Measurements from ENCODE around the gene TRPV4.

Gene TRPV4

DNA sequence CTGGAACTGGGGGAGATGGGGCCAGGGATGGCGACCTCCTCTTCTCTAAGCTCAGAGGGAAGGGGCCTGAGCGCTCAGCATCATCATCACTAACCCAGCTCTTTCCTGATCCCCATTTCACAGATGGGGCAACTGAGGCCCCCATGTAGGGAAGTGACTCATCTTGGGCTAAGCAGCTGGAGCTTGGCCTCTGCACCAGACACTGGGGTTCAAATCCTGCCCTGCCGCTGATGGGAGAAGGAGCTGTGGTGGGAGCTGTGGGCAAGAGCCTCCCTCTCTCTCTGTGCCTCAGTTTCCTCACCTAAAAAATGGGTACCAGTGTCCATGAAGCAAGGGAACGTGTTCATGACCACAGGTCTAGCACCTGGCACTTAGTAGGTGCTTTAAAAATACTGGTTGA is 2.6 kb upstream of the TRPV4 start:
- FAIRE-seq: no peak
- DNase-seq (ENCODE audit: insufficient read length): no peak

DNA sequence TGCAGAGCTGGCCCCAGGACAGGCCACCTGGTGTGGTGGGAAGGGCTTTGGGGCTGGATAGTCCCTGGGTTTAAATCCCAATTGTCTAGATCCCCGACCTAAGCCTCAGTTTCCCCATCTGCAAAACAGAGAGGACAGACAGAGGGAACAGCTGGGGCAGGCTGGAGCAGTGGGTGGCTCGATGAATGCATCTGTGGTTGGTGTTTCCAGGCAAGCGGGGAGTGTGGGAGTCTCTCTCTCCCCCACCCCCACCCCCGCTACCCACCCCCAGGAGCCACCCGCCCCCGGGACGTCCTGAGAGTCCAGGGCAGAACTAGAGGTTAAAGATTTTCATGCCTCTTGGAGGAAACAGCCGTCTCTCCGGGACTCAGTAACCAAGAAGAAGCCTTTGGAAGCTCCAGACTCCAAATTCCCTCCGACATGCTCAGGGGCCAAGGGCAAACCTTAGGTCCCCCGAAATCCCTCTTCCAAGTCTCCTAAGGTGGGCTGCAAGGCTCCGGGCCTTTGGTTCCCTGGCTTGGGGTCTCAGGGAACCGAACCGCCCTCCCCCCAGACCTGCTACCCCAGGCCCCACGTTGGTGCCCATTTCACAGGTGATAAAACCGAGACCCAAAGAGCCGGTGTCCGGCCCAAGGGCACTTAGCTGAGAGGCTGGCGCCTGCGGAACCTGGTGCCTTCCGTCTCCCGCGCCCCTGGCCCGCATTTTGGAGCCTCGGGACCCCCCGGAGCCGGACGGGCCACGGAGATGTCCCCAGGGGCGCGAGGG is 474 bp downstream of the TRPV4 start:
- no peak for FAIRE-seq
- TF ChIP-seq POLR2AphosphoS5 (IDR thresholded peaks at IDR 0.05; ENCODE audit: low read depth, low read length): no peak
- TF ChIP-seq TAF1 (IDR thresholded peaks at IDR 0.05; ENCODE audit: borderline replicate concordance, low read depth, low read length): no peak
- no peak for TF ChIP-seq POLR2A (IDR thresholded peaks at IDR 0.05; ENCODE audit: low read depth, low read length)
- no peak for DNase-seq (ENCODE audit: insufficient read length)

More for the DNA sequence above, 2.6 kb upstream of the TRPV4 start:
- no peak for TF ChIP-seq TAF1 (IDR thresholded peaks at IDR 0.05; ENCODE audit: borderline replicate concordance, low read depth, low read length)
- TF ChIP-seq POLR2A (IDR thresholded peaks at IDR 0.05; ENCODE audit: low read depth, low read length): no peak
- no peak for TF ChIP-seq POLR2AphosphoS5 (IDR thresholded peaks at IDR 0.05; ENCODE audit: low read depth, low read length)

DNA sequence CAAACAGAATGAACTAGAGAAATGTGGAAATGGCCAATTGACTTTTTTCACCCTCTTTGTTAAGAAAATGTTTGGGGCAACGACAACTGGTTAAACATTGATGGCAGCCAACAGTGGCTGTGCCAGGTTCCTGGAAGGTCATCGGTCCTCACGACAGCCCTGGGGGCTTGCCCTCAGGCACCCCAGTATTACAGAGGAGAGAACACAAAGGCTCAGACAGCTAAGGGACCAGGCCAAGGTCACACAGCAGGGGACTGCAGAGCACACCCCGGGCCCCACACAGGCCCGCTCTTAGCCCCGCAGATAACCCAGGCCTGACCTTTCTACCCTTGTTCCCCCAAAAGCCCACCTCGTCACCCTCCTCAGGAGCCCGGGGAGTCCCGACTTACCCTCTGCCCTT is 1.3 kb downstream of the TRPV4 start:
- FAIRE-seq (no peak), DNase-seq (ENCODE audit: insufficient read length) (no peak)
- TF ChIP-seq POLR2A (IDR thresholded peaks at IDR 0.05; ENCODE audit: low read depth, low read length) (no peak), TAF1 (IDR thresholded peaks at IDR 0.05; ENCODE audit: borderline replicate concordance, low read depth, low read length) (no peak), POLR2AphosphoS5 (IDR thresholded peaks at IDR 0.05; ENCODE audit: low read depth, low read length) (no peak)

DNA sequence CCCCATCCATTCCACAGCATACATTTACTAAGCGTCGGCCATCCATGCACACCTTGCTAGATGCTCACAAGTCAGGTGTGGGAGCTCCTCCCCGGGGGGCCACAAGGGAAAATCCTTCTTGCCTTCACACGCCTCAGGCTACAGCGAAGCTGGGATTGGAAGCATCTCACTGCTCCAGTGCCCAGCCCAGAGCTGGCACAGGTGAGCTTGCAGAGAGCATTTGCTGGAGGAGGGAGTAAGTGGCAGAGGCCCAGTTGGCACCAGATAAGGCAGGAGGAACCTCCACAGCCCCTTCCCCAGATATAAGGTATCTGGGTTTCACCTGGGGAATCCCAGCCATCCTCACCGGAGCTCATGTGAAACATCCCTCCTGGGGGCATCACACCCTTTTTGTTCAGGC is 1.8 kb downstream of the TRPV4 start:
- no peak for DNase-seq (ENCODE audit: insufficient read length)
- no peak for FAIRE-seq

DNA sequence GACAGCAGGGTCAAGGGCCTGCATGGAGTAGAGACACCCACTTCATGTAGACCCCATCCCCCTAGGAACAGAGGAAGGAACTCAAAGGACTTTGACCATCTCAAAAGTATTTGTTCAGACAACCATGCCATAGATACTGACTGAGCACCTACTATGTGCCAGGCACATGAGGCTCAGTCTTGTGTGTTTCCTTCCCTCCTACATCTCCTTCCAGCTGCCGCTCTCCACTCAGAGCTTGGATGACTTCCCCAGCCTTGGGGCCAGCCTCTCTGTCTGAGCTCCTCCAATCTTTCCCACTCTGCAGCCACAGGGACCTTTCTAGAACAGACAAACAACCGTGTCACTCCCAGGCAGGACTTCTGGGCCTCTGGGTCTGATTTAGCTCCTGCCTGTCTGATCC is 2.5 kb downstream of the TRPV4 start:
- DNase-seq (ENCODE audit: insufficient read length) (no peak), FAIRE-seq (no peak)
- TF ChIP-seq TAF1 (IDR thresholded peaks at IDR 0.05; ENCODE audit: borderline replicate concordance, low read depth, low read length) (no peak), POLR2A (IDR thresholded peaks at IDR 0.05; ENCODE audit: low read depth, low read length) (no peak), POLR2AphosphoS5 (IDR thresholded peaks at IDR 0.05; ENCODE audit: low read depth, low read length) (no peak)

More for the DNA sequence above, 1.8 kb downstream of the TRPV4 start:
- TF ChIP-seq POLR2A (IDR thresholded peaks at IDR 0.05; ENCODE audit: low read depth, low read length) (no peak), TAF1 (IDR thresholded peaks at IDR 0.05; ENCODE audit: borderline replicate concordance, low read depth, low read length) (no peak), POLR2AphosphoS5 (IDR thresholded peaks at IDR 0.05; ENCODE audit: low read depth, low read length) (no peak)

DNA sequence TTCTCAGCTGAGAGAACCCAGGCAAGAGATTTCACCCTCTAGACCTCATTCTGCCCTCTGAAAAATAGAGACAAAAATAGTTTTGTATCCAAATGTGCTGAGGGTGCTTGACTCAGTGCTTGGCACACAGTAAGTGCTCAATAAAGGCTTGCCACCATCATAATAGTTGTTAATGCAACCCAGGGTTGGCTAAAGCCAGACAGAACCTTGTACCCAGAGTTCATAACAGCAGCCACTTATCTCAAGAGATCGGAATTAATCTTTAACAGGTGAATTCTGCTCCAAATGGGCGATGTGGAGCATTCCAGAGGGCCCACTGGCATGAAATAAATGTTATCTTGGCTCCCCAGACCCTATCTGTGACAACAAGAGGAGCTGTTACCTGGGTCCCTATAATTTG is 2.9 kb downstream of the TRPV4 start:
- no peak for TF ChIP-seq POLR2A (IDR thresholded peaks at IDR 0.05; ENCODE audit: low read depth, low read length)
- no peak for FAIRE-seq
- no peak for DNase-seq (ENCODE audit: insufficient read length)

DNA sequence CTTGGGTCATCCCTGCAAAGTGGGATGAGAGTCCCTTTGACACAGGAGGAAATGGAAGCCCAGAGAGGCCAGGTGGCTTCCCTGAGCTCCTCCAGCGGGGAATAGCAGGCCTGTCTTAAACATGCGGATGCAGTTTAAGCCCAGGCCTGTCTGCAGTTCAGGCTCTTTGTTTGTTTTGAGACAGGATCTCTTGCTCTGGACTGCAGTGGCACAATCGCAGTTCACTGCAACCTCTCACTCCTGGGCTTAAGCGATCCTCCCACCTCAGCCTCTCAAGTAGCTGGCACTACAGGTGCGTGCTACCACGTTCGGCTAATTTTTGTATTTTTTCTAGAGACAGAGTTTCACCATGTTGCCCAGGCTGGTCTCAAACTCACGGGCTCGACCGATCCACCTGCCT is 3.5 kb downstream of the TRPV4 start:
- DNase-seq (ENCODE audit: insufficient read length): no peak
- no peak for FAIRE-seq
- no peak for TF ChIP-seq POLR2A (IDR thresholded peaks at IDR 0.05; ENCODE audit: low read depth, low read length)
- TF ChIP-seq POLR2AphosphoS5 (IDR thresholded peaks at IDR 0.05; ENCODE audit: low read depth, low read length): no peak
- TF ChIP-seq TAF1 (IDR thresholded peaks at IDR 0.05; ENCODE audit: borderline replicate concordance, low read depth, low read length): no peak

DNA sequence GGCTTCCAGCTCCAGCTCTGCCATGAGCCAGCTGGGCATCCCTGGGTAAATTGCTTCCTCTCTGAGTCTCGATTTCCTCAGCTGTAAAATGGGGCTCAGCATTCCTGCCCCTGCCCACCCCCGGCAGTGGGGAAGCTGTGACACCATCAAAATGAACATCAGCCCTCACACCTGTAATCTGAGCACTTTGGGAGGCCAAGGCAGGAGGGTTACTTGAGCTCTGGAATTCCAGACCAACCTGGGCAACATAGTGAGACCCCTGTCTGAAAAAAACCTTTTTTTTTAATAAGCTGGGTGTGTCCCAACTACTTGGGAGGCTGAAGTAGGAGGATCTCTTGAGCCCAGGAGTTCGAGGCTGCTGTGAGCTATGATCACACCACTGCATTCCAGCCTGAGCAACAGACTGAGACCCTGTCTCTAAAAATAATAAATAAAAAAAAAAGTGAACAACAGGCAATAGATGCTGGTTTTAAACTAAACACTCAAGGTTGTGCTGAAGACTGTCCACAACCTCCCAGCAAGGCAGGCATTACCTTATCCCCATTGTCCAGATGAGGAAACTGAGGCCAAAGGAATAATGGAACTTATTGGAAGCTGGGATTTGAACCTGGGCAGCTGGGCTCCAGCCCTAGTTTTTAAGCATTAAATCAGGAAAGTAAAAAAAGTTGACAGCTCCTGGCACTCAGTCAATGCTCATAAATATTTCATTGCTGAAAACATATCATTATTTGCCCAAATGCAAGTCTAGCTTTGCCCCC is 4.3 kb downstream of the TRPV4 start:
- no peak for FAIRE-seq

DNA sequence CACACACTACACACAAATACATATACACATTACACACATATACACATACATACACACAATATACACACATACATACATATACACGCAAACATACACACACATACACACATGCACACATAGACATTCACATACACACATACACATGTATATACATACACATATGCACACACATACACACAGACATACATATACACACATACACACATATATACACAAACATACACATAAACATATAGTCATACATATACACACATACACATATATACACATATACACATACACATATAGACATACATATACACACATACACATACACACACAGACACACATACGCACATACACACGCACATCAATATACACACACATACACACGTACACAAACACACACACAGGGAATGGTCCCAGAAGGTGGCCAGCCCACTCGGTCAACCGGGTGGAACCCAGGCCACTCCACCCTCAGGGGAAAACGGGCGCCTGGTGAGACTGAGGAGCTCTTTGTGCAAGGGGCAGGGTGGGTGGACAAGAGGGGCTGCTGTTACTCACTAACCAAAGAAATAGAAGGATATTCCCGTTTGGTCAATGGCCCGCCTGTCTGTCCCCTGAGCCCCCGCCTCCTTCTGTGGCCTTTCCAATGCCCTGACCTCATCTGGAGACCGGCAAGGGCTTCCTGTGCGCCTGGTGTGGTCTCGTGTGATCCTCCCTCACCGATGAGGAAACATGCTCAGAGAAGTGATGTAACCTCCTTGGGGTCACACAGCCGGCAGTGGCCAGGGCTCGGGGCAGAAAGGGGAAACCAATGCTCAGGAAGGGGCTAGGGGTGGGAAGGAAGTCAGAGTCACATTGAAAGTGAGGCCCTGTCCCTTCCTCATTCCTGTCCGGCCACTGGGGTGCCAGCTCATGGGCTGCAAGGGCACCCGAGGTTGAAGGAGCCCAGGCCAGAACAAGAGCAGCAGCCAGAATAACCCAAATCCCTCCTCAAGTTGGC is 5.3 kb downstream of the TRPV4 start:
- no peak for DNase-seq (ENCODE audit: insufficient read length)
- FAIRE-seq: no peak
- no peak for TF ChIP-seq POLR2AphosphoS5 (IDR thresholded peaks at IDR 0.05; ENCODE audit: low read depth, low read length)
- no peak for TF ChIP-seq POLR2A (IDR thresholded peaks at IDR 0.05; ENCODE audit: low read depth, low read length)
- no peak for TF ChIP-seq TAF1 (IDR thresholded peaks at IDR 0.05; ENCODE audit: borderline replicate concordance, low read depth, low read length)

More for the DNA sequence above, 4.3 kb downstream of the TRPV4 start:
- TF ChIP-seq TAF1 (IDR thresholded peaks at IDR 0.05; ENCODE audit: borderline replicate concordance, low read depth, low read length) (no peak), POLR2AphosphoS5 (IDR thresholded peaks at IDR 0.05; ENCODE audit: low read depth, low read length) (no peak), POLR2A (IDR thresholded peaks at IDR 0.05; ENCODE audit: low read depth, low read length) (no peak)
- DNase-seq (ENCODE audit: insufficient read length): no peak

DNA sequence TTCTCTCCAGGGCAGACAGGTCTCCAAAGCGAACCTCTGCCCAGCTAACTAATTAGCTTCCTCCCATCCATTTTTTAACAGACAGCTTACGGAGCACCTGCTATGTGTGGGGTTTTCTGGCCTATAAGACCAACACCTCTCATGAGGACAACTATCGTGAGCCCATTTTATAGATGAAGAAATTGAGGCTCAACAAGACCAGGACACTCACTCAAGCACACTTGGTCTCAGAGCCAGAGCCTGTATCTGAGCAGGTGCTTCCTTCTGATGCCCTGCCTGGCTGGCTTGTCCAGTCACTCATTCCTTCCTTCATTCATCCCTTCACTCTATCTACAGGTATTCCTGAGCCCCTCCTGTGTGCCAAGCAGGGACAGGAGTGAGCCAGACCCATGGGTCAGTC is 6.1 kb downstream of the TRPV4 start:
- TF ChIP-seq POLR2A (IDR thresholded peaks at IDR 0.05; ENCODE audit: low read depth, low read length): no peak
- no peak for TF ChIP-seq TAF1 (IDR thresholded peaks at IDR 0.05; ENCODE audit: borderline replicate concordance, low read depth, low read length)
- no peak for TF ChIP-seq POLR2AphosphoS5 (IDR thresholded peaks at IDR 0.05; ENCODE audit: low read depth, low read length)
- no peak for DNase-seq (ENCODE audit: insufficient read length)
- no peak for FAIRE-seq

DNA sequence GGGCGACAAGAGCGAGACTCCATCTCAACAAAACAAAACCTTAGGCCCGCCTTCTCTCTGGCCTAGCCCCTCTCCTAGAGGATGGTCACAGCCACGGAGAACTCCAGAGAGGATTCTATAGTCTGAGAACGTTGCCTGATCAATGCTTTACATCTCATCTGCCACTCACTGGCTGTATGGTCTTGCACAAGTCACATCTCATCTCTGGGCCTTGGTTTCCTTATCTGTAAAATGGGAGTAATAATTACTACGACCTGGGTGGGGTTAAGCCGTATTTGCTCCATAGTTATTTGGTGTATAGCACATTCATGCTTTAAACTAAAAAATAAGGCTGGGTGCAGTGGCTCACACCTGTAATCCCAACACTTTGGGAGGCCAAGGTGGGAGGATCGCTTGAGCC is 8.5 kb downstream of the TRPV4 start:
- DNase-seq (ENCODE audit: insufficient read length) (no peak), FAIRE-seq (no peak)
- TF ChIP-seq TAF1 (IDR thresholded peaks at IDR 0.05; ENCODE audit: borderline replicate concordance, low read depth, low read length): no peak
- no peak for TF ChIP-seq POLR2AphosphoS5 (IDR thresholded peaks at IDR 0.05; ENCODE audit: low read depth, low read length)
- no peak for TF ChIP-seq POLR2A (IDR thresholded peaks at IDR 0.05; ENCODE audit: low read depth, low read length)
